GM12892 (cell line): ENCODE measurements around the gene C18orf32.
"Not testable (repeated sequence)": the region's sequence is repeated elsewhere in the genome, so short reads cannot be mapped to it uniquely, and the experiment has no call there.

Experiments
- DNase-seq: peaks from one replicate; pipeline ENCODE4 v3.0.0; 2011; ENCODE audit not compliant: insufficient read length
- FAIRE-seq: peaks from 2 replicates; lab custom pipeline; 2011; peaks lifted over from hg19 to GRCh38; lab: Jason Lieb, UNC
- POLR2A ChIP-seq: IDR thresholded peaks from 2 replicates; pipeline ENCODE4 v1.6.1; 2011; ENCODE audit warnings: low read depth, low read length, control low read depth
- POLR2AphosphoS5 ChIP-seq: IDR thresholded peaks from 2 replicates; pipeline ENCODE4 v1.6.1; 2011; ENCODE audit warnings: low read depth, low read length, control low read depth
- TAF1 ChIP-seq: IDR thresholded peaks from 2 replicates; pipeline ENCODE4 v1.6.1; 2011; ENCODE audit warnings: low read depth, mild to moderate bottlenecking, control low read depth, low read length, borderline replicate concordance

C18orf32 gene

GRCh38 chr18:49460976-49461601, 25.9 kb downstream of the C18orf32 start:
- FAIRE-seq (peak; percentile 38), DNase-seq (no peak)
- TF ChIP-seq TAF1 = no peak
- TF ChIP-seq POLR2AphosphoS5 = no peak
- no peak for TF ChIP-seq POLR2A

- DNase-seq (no peak), FAIRE-seq (no peak)
- TF ChIP-seq POLR2AphosphoS5 (no peak), POLR2A (no peak), TAF1 (no peak)
Measured at GRCh38 chr18:49459404-49460171, 27.4 kb downstream of the C18orf32 start.

GRCh38 chr18:49457616-49458015, 29.4 kb downstream of the C18orf32 start:
- TF ChIP-seq TAF1 = no peak
- TF ChIP-seq POLR2A = no peak
- no peak for TF ChIP-seq POLR2AphosphoS5
- FAIRE-seq (no peak), DNase-seq (no peak)

- DNase-seq = no peak
- TF ChIP-seq TAF1 = no peak
- no peak for TF ChIP-seq POLR2AphosphoS5
- TF ChIP-seq POLR2A = no peak
- no peak for FAIRE-seq
Measured at GRCh38 chr18:49456794-49457193, 30.2 kb downstream of the C18orf32 start.

GRCh38 chr18:49452534-49452933, 34.5 kb downstream of the C18orf32 start:
- not testable (repeated sequence) for DNase-seq, FAIRE-seq

GRCh38 chr18:49447810-49448745, 39.0 kb downstream of the C18orf32 start:
- DNase-seq (no peak), FAIRE-seq (no peak)
- TF ChIP-seq TAF1 (no peak), POLR2A (no peak), POLR2AphosphoS5 (no peak)

- FAIRE-seq (no peak), DNase-seq (no peak)
- TF ChIP-seq TAF1 (no peak), POLR2A (no peak), POLR2AphosphoS5 (no peak)
Measured at GRCh38 chr18:49446481-49446880, 40.6 kb downstream of the C18orf32 start.

- FAIRE-seq (no peak), DNase-seq (no peak)
- TF ChIP-seq TAF1 (no peak), POLR2AphosphoS5 (no peak), POLR2A (no peak)
Measured at GRCh38 chr18:49444581-49444980, 42.5 kb downstream of the C18orf32 start.

- DNase-seq (no peak), FAIRE-seq (no peak)
- TF ChIP-seq TAF1 (no peak), POLR2A (no peak), POLR2AphosphoS5 (no peak)
Measured at GRCh38 chr18:49443837-49444236, 43.2 kb downstream of the C18orf32 start.

- TF ChIP-seq TAF1 = no peak
- TF ChIP-seq POLR2A = no peak
- TF ChIP-seq POLR2AphosphoS5 = no peak
- DNase-seq (no peak), FAIRE-seq (peak; percentile 21)
Measured at GRCh38 chr18:49441338-49441938, 45.6 kb downstream of the C18orf32 start.

GRCh38 chr18:49435170-49435569, 51.9 kb downstream of the C18orf32 start:
- no peak for DNase-seq
- FAIRE-seq = no peak
- no peak for TF ChIP-seq TAF1
- TF ChIP-seq POLR2A = no peak
- TF ChIP-seq POLR2AphosphoS5 = no peak
